ENCODE data around the gene HAPLN2. TPM values are rescaled to one million over a fixed set of nuclear protein-coding genes. Genes with fewer than 3 reads are reported as not detected.

Gene HAPLN2
- total RNA-seq, 4 donors from 2014 or later = 0.55 to 1.9 TPM; not detected in 2

GRCh38 chr1:156660752-156661112 lies 41.5 kb downstream of the HAPLN2 start:
- TF ChIP-seq POLR2A (IDR thresholded peaks at IDR 0.05) (no peak), POLR2AphosphoS5 (IDR thresholded peaks at IDR 0.05) (no peak), EP300 (IDR thresholded peaks at IDR 0.05; ENCODE audit: low read depth) (no peak), CTCF (IDR thresholded peaks at IDR 0.05) (no peak)
- intact Hi-C loops (cut with DNase I; ENCODE audit: low total_unique reads) = loop anchor here (2.0 kb wide), 1 partner anchor 16 kb away; the partner anchor contains the start of gene NES
- H3K27me3 ChIP-seq = no peaks in the 10 kb centered on the region
- peaks cover 47 to 84% (median 74%) of the 10 kb centered on the region in 4 donors for H3K4me1 ChIP-seq
- DNase-seq = no peak
- 17 to 55% methylated on average over 1 to 2 of the region's 2 CpGs for WGBS, 2 donors (ENCODE audit: low coverage in 1 of 2)
- no peaks in the 10 kb centered on the region for H3K9me3 ChIP-seq
- in situ Hi-C loops (cut with MboI; ENCODE audit: low pct_ligation_motif_present in 1 of 4, low pct_unique_long_range_greater_than_20kb in 1 of 4, low sequenced_read_pairs in 3 of 4) = no loop called here
- peak overlapping the region in 3 of 4 donors; percentile 16 to 30 (median 26) for H3K4me3 ChIP-seq
- peak overlapping the region; percentile 72 to 89 (median 87) for H3K27ac ChIP-seq
- no peaks in the 10 kb centered on the region for H3K36me3 ChIP-seq

- Histone ChIP-seq H3K27ac (peak overlapping the region; percentile 72 to 89 (median 87)), H3K4me3 (no peak overlapping the region), H3K36me3 (no peaks in the 10 kb centered on the region), H3K4me1 (peaks cover 47 to 88% (median 69%) of the 10 kb centered on the region in 4 donors), H3K27me3 (no peaks in the 10 kb centered on the region), H3K9me3 (no peaks in the 10 kb centered on the region)
- WGBS, 2 donors (ENCODE audit: low coverage in 1 of 2) = 58 to 61% methylated on average over 6 to 12 of the region's 12 CpGs
- in situ Hi-C loops (cut with MboI; ENCODE audit: low pct_ligation_motif_present in 1 of 4, low pct_unique_long_range_greater_than_20kb in 1 of 4, low sequenced_read_pairs in 3 of 4) = no loop called here
- no peak for DNase-seq
- TF ChIP-seq POLR2A (IDR thresholded peaks at IDR 0.05) (no peak), POLR2AphosphoS5 (IDR thresholded peaks at IDR 0.05) (no peak), CTCF (IDR thresholded peaks at IDR 0.05) (no peak), EP300 (IDR thresholded peaks at IDR 0.05; ENCODE audit: low read depth) (no peak)
- intact Hi-C loops (cut with DNase I; ENCODE audit: low total_unique reads) = no loop called here
Measured at GRCh38 chr1:156662005-156662799, 43.0 kb downstream of the HAPLN2 start.

- Histone ChIP-seq H3K4me1 (peaks cover 47 to 87% (median 65%) of the 10 kb centered on the region in 4 donors), H3K27ac (peak overlapping the region; percentile 72 to 89 (median 87)), H3K27me3 (no peaks in the 10 kb centered on the region), H3K36me3 (no peaks in the 10 kb centered on the region), H3K4me3 (no peak overlapping the region), H3K9me3 (no peaks in the 10 kb centered on the region)
- DNase-seq = no peak
- WGBS, 2 donors (ENCODE audit: low coverage in 1 of 2) = 73% methylated on average over 5 of the region's 5 CpGs; no CpG with 5 or more reads in 1 of the 2 donors
- intact Hi-C loops (cut with DNase I; ENCODE audit: low total_unique reads) (no loop called here), in situ Hi-C loops (cut with MboI; ENCODE audit: low pct_ligation_motif_present in 1 of 4, low pct_unique_long_range_greater_than_20kb in 1 of 4, low sequenced_read_pairs in 3 of 4) (no loop called here)
- TF ChIP-seq POLR2A (IDR thresholded peaks at IDR 0.05) (no peak), POLR2AphosphoS5 (IDR thresholded peaks at IDR 0.05) (no peak), CTCF (IDR thresholded peaks at IDR 0.05) (no peak), EP300 (IDR thresholded peaks at IDR 0.05; ENCODE audit: low read depth) (no peak)
Measured at GRCh38 chr1:156662800-156663055, 43.5 kb downstream of the HAPLN2 start.

- intact Hi-C loops (cut with DNase I; ENCODE audit: low total_unique reads) (no loop called here), in situ Hi-C loops (cut with MboI; ENCODE audit: low pct_ligation_motif_present in 1 of 4, low pct_unique_long_range_greater_than_20kb in 1 of 4, low sequenced_read_pairs in 3 of 4) (no loop called here)
- Histone ChIP-seq H3K36me3 (no peaks in the 10 kb centered on the region), H3K27ac (peak overlapping the region; percentile 72 to 89 (median 87)), H3K4me1 (peaks cover 50 to 87% (median 65%) of the 10 kb centered on the region in 4 donors), H3K4me3 (no peak overlapping the region), H3K27me3 (no peaks in the 10 kb centered on the region), H3K9me3 (no peaks in the 10 kb centered on the region)
- TF ChIP-seq EP300 (IDR thresholded peaks at IDR 0.05; ENCODE audit: low read depth) (no peak), POLR2AphosphoS5 (IDR thresholded peaks at IDR 0.05) (no peak), CTCF (IDR thresholded peaks at IDR 0.05) (no peak)
- WGBS, 2 donors (ENCODE audit: low coverage in 1 of 2) = 47 to 50% methylated on average over 2 to 5 of the region's 5 CpGs
- DNase-seq = no peak
Measured at GRCh38 chr1:156663178-156663577, 44.0 kb downstream of the HAPLN2 start.

All from transverse colon (tissue), 4 donors.